Activated B cell treated with CpG ODN at 0.5 μM for 24 hours (primary cell): ENCODE measurements around the gene FTSJ1. TPM values are rescaled to one million over a fixed set of nuclear protein-coding genes. Genes with fewer than 3 reads are reported as not detected.
A peak's percentile ranks its signal among the peaks of the same experiment; 100 is the strongest.

Experiments
- ATAC-seq: fragments of 200-7000 bp; cut with Tn5 transposase; one replicate; pipeline ENCODE4 v1.10.0; 2021; ENCODE audit warnings: low read depth, mild to moderate bottlenecking, moderate library complexity
- CTCF ChIA-PET: fragments of 350-600 bp; sonication (Branson Sonifier 250); formaldehyde crosslinking; loops from one replicate; lab custom pipeline; 2021; ENCODE audit warnings: antibody characterized with exemption; lab: Charles Lee
- POLR2A ChIA-PET: fragments of 350-600 bp; sonication (Branson Sonifier 250); formaldehyde crosslinking; loops from one replicate; lab custom pipeline; 2021; ENCODE audit warnings: antibody characterized with exemption; lab: Charles Lee
- DNase-seq: peaks from one replicate; pipeline ENCODE4 v3.0.0; 2022
- H3K27ac Mint-ChIP-seq: one replicate; pipeline ENCODE4 v1.8.0; 2020; ENCODE audit warnings: mixed read lengths
- H3K27me3 Mint-ChIP-seq: one replicate; pipeline ENCODE4 v1.8.0; 2021; ENCODE audit warnings: mixed read lengths
- H3K36me3 Mint-ChIP-seq: one replicate; pipeline ENCODE4 v1.8.0; 2021; ENCODE audit warnings: low read depth, mixed read lengths
- H3K4me1 Mint-ChIP-seq: one replicate; pipeline ENCODE4 v1.8.0; 2021; ENCODE audit warnings: mixed read lengths
- H3K4me3 Mint-ChIP-seq: one replicate; pipeline ENCODE4 v1.8.0; 2020; ENCODE audit warnings: mild to moderate bottlenecking, mixed read lengths
- H3K9me3 Mint-ChIP-seq: one replicate; pipeline ENCODE4 v1.8.0; 2020; ENCODE audit warnings: mixed read lengths
- intact Hi-C: fragments of 100-400 bp; cut with micrococcal nuclease; formaldehyde crosslinking; loops from one replicate; pipeline ENCODE4 v1.15.1; 2024
- total RNA-seq: library from RNA; stranded (reverse); gene quantifications from 2 replicates; pipeline ENCODE4 v1.2.3, GENCODE V29; 2022
- TF ChIP-seq, protein P1 (sequence below): fragments of 200-600 bp; IDR thresholded peaks from one replicate; pipeline ENCODE4 v1.8.0; 2022; ENCODE audit warnings: antibody characterized with exemption, mild to moderate bottlenecking

The FTSJ1 gene
- total RNA-seq, 1 donor from 2014 or later: 44.5 TPM

DNA sequence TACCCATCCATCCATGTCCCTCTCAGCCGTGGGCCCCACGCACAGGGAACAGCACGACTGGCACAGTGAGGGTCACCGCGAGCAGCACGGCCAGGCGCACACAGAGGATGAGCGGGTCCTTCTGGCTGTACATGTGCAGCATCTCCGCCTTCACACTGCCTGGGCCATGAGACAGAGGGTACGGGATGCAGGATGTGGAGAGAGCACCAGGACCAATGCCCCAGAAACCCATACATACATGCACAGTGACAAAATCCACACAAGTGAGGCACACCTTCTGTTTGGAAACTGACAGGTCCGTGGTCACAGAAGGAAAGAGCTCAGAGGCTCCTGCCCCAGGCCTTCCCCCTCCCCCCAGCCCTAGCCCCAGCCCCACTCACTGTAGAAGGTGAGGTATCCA lies 15.4 kb upstream of the FTSJ1 start:
- no peak overlapping the region for H3K27ac Mint-ChIP-seq
- no peaks in the 10 kb centered on the region for H3K9me3 Mint-ChIP-seq
- ChIA-PET CTCF (no interaction called here), POLR2A (no interaction called here)
- H3K27me3 Mint-ChIP-seq: no peaks in the 10 kb centered on the region
- H3K4me3 Mint-ChIP-seq: no peak overlapping the region
- TF ChIP-seq, protein P1, sequence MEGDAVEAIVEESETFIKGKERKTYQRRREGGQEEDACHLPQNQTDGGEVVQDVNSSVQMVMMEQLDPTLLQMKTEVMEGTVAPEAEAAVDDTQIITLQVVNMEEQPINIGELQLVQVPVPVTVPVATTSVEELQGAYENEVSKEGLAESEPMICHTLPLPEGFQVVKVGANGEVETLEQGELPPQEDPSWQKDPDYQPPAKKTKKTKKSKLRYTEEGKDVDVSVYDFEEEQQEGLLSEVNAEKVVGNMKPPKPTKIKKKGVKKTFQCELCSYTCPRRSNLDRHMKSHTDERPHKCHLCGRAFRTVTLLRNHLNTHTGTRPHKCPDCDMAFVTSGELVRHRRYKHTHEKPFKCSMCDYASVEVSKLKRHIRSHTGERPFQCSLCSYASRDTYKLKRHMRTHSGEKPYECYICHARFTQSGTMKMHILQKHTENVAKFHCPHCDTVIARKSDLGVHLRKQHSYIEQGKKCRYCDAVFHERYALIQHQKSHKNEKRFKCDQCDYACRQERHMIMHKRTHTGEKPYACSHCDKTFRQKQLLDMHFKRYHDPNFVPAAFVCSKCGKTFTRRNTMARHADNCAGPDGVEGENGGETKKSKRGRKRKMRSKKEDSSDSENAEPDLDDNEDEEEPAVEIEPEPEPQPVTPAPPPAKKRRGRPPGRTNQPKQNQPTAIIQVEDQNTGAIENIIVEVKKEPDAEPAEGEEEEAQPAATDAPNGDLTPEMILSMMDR: no peak
- peaks cover 39% of the 10 kb centered on the region for H3K36me3 Mint-ChIP-seq
- ATAC-seq: no peak
- DNase-seq: no peak
- intact Hi-C loops: no loop called here
- H3K4me1 Mint-ChIP-seq: no peaks in the 10 kb centered on the region

DNA sequence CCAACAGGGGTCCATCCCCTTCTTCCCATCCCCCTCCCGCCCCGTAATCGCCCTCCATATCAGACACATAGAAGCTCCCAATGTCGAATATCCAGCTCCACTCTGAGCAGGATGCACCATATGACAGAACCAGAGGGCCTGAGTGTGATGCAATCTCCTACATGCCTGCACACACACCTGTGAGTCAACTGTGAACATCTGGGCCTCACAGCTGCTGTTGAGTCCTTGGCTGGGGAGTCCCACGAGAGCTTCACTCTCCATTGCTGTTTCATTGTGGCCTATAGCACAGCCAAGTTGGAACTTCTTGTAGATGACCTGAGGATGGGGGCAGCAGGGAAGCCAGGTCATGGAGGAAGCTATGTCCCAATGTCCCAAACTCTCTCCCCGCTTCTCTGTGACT lies 14.2 kb upstream of the FTSJ1 start:
- H3K36me3 Mint-ChIP-seq: peaks cover 40% of the 10 kb centered on the region
- ATAC-seq: no peak
- TF ChIP-seq, protein P1: no peak
- CTCF ChIA-PET: no interaction called here
- no peaks in the 10 kb centered on the region for H3K27me3 Mint-ChIP-seq
- no peak overlapping the region for H3K27ac Mint-ChIP-seq
- intact Hi-C loops: no loop called here
- POLR2A ChIA-PET: interaction anchor here (0.6 kb wide), 1 partner anchor 10 kb away, joined by 4 read pairs; no protein-coding TSS in a partner anchor
- H3K4me3 Mint-ChIP-seq: no peak overlapping the region
- no peaks in the 10 kb centered on the region for H3K4me1 Mint-ChIP-seq
- no peaks in the 10 kb centered on the region for H3K9me3 Mint-ChIP-seq
- DNase-seq: no peak

DNA sequence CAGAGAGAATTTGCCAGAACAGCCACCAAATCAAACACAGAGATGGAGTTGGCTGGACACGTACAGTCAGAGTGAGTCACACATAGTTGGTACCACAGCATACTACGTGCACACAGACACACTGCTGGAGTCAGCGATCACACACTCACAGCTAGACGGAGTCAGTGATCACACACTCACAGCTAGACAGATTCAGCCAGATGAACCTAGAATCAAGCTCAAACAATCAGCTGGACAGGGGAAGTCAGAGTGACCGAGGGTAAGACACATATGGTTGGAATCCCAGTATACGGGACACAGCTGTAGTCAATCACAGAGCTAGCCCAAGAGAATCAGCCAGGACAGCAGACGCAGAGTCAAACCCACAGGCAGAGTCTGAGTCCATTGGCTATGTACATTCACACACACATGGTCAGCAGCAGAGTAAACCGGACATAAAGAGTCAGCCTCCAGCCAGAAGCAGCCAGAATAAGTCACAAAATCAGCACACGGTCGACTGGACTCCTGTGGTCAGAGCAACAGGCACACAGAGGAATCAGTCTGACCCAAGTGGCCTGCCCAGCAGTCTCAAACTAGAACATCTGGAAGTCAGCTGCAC lies 10.6 kb upstream of the FTSJ1 start:
- Mint-ChIP-seq H3K4me1 (peaks cover 12% of the 10 kb centered on the region), H3K36me3 (peaks cover 31% of the 10 kb centered on the region), H3K27me3 (no peaks in the 10 kb centered on the region), H3K9me3 (no peaks in the 10 kb centered on the region), H3K27ac (no peak overlapping the region), H3K4me3 (no peak overlapping the region)
- intact Hi-C loops: loop anchor here (5.0 kb wide), 2 partner anchors 42 to 633 kb away; partner anchors contain the start of gene PORCN
- CTCF ChIA-PET: no interaction called here
- TF ChIP-seq, protein P1: no peak
- no peak for DNase-seq
- ATAC-seq: no peak
- POLR2A ChIA-PET: no interaction called here

DNA sequence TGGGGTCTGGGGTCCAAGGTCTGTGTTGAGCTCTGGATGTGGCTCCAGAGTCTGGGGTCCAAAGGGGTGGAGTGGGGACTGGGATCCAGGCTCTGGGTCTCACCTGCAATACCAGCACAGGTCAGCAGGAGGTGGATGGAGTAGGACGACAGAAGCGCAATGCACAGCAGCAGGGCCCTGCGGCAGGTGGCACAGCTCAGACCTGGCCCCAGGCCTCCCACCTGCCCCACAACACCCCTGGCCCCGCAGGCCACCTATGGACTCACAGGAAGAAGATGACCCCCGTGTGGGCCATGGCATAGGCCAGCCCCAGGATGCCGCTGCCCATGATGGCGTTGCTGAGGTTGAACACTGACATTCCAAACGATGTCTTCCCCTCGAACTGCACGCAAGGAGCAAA lies 9.3 kb upstream of the FTSJ1 start:
- TF ChIP-seq, protein P1: no peak
- CTCF ChIA-PET: no interaction called here
- ATAC-seq (no peak), DNase-seq (no peak)
- peaks cover 23% of the 10 kb centered on the region for H3K36me3 Mint-ChIP-seq
- POLR2A ChIA-PET: no interaction called here
- no peaks in the 10 kb centered on the region for H3K9me3 Mint-ChIP-seq
- H3K4me1 Mint-ChIP-seq: peaks cover 12% of the 10 kb centered on the region
- intact Hi-C loops: loop anchor here (5.0 kb wide), 2 partner anchors 41 to 634 kb away; partner anchors contain the start of gene PORCN
- no peak overlapping the region for H3K27ac Mint-ChIP-seq
- H3K4me3 Mint-ChIP-seq: peak overlapping the region; percentile 15
- no peaks in the 10 kb centered on the region for H3K27me3 Mint-ChIP-seq

DNA sequence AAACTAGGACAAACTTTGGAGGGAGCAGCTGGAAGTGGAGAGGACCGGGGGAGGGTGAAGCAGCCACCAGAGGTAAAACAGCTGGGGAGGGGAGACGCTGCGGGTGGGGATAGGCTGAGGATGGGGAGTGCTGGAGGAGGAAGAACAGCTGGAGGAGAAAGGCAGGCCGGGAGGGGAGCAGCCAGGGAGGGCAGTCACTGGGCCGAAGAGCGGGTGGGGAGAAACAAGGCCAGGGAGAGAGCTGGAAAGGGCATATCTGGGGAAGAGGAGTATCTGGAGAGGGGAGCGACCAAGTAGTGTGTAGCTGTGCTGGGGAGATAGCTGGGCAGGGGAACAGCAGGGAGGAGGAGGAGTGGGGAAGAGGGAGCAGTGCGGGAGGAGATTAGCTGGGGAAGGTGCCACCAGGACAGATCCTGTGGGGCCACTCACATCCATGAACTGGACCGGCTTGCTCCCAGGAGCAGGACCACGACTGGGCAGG lies 8.7 kb upstream of the FTSJ1 start:
- peak overlapping the region; percentile 15 for H3K4me3 Mint-ChIP-seq
- H3K27ac Mint-ChIP-seq: no peak overlapping the region
- ChIA-PET POLR2A (no interaction called here), CTCF (no interaction called here)
- TF ChIP-seq, protein P1: no peak
- no peak for ATAC-seq
- peaks cover 12% of the 10 kb centered on the region for H3K4me1 Mint-ChIP-seq
- peaks cover 20% of the 10 kb centered on the region for H3K36me3 Mint-ChIP-seq
- intact Hi-C loops: loop anchor here (5.0 kb wide), 2 partner anchors 40 to 635 kb away; partner anchors contain the start of gene PORCN
- DNase-seq: no peak
- H3K9me3 Mint-ChIP-seq: no peaks in the 10 kb centered on the region
- H3K27me3 Mint-ChIP-seq: no peaks in the 10 kb centered on the region
